NCI-H2171 treated with DMSO at 0.1 percent for 48 hours (cell line): Measurements from ENCODE around the gene LYZ.

Source experiments
- DNase-seq: peaks from one replicate; lab custom pipeline; 2025; lab: John Stamatoyannopoulos, UW

The LYZ gene

GRCh38 chr12:69386921-69387320 is 38.7 kb downstream of the LYZ start:
- no peak for DNase-seq

GRCh38 chr12:69388371-69388770 is 40.2 kb downstream of the LYZ start:
- DNase-seq = peak; percentile 78

GRCh38 chr12:69389831-69390230 is 41.6 kb downstream of the LYZ start:
- no peak for DNase-seq

- no peak for DNase-seq
These were observed 44.2 kb downstream of the LYZ start for GRCh38 chr12:69392179-69392928.

- no peak for DNase-seq
These were observed 47.9 kb downstream of the LYZ start for GRCh38 chr12:69396041-69396440.

- no peak for DNase-seq
These were observed 48.8 kb downstream of the LYZ start for GRCh38 chr12:69396963-69397362.

GRCh38 chr12:69397978-69398377 is 49.8 kb downstream of the LYZ start:
- no peak for DNase-seq

GRCh38 chr12:69401940-69402339 is 53.8 kb downstream of the LYZ start:
- no peak for DNase-seq
